Right hindlimb (tissue), 1 donor: Measurements from ENCODE around the gene TFDP1.
A peak's percentile ranks its signal among the peaks of the same experiment; 100 is the strongest.
"Not testable (repeated sequence)": the region's sequence is repeated elsewhere in the genome, so short reads cannot be mapped to it uniquely, and the experiment has no call there.

ENCODE experiments used
- DNase-seq: peaks from one replicate; pipeline ENCODE4 v3.0.0-alpha.2; 2018

TFDP1 gene

DNA sequence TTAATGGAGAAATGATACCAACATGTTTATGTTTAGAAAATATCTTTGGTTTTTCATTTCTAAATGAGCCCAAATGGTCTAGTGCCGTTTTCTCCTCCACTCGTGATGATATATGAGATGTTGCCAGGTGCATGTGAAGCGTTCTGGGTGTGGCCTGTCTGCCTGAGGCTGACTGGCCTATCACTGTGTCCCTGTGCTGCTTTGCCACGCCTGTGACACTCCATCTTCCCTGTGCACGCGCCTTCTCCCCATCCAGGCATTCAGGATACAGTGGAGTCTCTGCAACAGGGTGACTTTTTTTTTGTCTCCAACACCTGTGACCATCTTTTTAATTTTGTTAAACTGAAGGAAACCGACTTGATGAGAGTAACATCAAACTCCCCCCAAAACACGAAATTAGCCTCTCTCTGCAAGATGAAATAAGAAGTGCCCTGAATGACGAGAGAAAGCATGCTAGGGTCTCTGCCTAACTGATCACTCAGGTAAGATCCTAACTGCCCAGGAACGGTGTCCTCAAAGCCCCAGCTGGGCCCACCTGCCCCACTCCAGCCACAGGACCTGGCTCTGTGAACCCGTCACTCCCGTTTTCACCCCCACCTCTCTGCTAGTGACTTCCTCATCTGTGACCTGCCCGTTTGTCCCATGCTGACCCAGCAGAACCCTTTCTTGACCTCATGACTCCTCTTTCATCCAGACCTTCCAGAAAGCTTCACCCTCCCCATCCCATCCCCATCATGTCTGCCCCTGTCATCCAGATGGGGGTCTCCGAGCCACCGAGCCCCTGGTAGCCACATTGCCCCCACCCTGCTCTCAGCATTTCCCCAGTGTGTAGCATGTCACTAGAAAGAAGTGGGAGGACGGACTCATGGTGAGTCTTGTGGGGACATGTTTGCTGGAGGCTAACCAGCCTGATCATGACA, 33.2 kb upstream of the TFDP1 start:
- DNase-seq: no peak

DNA sequence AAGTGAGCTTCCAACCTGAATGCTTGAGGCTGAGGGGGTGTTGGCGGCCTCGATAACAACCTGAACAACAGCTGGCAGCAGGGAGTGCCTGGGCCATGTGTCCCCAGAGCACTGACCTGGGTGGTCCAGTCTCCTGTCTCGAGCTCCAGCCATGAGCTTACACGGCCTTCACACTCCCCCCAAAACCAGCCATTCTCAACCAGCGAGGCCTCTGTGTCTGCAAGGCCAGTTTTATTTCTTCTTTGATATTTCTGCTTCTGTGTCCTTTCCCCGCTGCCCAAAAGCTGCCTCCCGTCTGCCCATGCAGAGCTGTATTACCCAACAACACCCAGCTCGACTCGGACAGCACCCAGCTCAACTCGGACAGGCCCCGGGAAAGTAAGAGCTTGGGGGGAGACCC, 32.5 kb upstream of the TFDP1 start:
- no peak for DNase-seq

DNA sequence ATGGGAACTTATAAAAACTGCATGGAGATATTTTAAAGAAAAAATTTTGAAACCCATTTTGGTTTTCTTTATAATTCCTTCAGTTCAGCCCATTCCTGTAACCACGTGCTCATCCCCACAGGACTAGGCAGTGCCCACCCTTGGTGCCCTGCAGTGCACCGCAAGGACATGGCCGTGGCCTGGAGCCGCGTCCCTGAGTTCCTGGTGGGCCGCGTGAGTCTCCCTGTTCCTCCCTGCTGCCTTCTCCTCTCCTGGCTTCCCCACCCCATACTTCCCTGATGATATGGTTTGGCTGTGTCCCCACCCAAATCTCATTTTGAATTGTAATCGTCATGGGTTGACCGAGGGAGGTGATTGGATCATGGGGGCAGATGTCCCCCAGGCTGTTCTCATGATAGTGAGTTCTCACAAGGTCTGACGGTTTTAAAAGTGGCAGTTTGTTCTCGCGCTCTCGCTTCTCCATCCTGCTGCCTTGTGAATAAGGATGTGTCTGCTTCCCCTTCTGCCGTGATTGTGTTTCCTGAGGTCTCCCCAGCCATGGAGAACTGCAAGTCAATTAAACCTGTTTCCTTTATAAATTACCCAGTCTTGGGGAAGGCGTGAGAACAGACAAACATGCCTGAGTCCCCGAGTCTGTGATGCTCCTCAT, 31.6 kb upstream of the TFDP1 start:
- DNase-seq: no peak

DNA sequence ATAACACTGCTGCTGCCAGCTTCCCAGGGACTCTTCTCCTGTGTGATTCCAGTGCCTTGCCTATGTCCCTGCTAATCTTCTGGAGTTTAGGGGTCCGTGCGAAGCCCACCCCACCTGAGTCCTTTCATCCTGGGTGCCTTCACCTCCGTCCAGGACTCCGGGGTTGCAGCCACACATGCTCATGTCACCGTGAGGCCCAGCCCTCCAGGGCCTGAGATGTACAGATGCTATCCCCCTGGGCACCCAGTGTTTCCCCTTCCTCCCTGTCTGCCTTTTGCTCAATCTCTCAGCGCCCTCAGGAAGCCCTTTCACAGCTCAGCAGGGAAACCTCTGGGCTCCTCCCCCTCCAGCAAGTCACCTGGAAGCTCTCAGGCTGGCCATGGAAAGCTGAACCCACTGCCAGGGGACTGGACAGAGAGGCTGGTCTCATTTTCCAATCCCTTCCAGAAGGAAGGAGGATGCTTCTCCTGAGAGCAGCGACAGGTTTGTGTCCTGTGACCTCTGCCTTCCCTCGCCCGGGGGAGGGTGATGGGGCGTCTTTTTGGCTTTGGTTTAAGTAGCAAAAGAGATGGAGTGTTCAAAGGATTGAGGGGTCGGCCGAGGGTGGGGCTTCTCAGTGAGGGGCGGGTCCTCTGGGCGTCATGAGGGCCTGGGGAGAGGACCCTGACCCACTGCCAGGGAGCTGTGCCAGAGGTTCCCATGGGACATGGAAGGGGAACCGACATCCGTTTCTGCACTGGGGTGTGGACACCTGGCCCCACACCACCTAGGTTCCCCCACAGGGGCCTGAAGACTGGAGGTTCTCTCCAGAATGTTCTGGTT, 30.8 kb upstream of the TFDP1 start:
- DNase-seq: no peak

DNA sequence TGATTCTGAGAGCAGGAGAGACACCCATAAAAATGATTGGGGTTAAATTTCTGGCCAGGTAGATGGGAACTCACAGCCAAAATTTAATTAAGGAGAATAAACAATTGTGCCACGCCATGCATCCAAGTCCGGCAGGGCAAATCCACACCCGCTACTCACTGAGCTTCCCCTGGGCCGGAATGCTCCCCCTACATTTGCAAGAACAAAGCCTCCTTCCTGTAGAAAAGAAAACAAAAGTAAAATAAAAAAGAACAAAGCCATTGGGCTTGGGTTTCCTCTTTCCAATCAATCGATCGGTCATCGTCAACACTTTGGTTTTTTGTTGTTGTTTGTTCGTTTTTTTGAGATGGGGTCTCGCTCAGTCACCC, 30.2 kb upstream of the TFDP1 start:
- DNase-seq: no peak

DNA sequence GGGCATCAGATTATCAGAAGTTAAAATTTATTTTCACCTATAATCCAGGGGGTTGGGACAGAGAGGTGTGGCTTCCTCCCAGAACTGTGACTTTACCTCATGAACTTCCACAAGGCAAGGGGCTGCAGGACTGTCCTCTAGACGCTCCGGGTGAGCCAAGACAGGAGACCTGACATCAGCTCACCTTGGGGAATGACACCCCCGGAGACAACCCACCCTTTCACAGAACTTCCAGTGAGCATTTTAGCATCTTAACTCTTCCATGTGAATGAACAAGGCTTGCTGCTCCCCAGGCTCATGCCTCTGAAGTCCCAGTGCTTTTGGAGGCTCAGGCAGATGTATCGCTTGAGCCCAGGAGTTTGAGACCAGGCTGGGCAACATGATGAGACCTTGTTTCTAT, 29.4 kb upstream of the TFDP1 start:
- DNase-seq: no peak

DNA sequence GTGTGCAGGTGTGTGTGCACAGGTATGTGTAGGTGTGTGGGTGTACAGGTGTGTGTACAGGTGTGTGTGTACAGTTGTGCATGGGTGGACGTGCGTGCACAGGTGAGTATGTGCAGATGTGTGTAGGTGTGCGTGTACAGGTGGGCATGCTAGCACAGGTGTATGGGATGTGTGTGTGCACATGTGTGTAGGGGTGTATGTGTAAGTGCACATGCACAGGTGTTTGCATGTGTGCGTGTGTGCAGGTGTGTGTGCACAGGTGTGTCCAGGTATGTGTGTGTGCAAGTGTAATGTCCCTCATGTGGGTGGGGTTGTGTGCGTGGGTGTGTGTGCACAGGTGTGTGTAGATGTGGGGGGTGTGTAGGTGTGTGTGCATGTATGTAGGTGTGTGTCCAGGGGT, 27.5 kb upstream of the TFDP1 start:
- DNase-seq: no peak

DNA sequence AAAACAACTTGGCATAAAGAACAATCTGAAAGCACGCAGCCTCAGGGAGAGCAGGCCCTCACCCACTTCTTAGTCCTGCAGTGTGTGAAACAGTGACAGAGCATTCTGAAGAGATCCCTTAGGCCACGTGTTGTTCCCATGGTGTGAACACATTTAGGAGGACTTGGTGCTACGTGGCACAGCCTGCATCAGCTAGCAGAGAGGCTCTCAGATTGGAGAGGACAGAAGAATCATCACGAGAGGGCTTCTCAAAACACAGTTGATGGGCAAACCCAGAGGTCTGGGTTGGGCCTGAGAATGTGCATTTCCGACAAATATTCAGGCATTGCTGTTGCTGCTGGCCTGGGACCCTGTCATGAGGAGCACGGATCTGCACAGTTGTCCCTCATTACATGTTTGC, 26.1 kb upstream of the TFDP1 start:
- DNase-seq: no peak

DNA sequence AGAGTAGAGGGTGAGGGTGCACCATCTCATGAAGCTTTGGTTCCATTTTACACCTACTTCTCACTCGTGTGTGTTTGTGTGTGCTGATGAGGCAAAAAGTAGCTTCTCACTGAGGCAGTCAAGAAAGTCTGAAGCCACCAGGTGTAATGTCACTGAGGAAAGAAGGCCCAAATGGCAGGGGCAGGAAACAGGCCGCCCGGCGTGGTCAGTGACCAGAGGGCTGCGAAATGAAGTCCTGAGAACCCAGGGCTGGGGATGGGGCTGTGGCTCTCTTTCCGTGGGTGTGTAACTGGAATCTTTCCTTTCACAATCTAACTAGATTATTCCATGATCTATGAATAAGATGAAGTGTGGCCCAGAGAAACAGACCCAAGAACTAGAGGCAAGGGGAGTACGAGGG, 25.5 kb upstream of the TFDP1 start:
- DNase-seq: no peak

DNA sequence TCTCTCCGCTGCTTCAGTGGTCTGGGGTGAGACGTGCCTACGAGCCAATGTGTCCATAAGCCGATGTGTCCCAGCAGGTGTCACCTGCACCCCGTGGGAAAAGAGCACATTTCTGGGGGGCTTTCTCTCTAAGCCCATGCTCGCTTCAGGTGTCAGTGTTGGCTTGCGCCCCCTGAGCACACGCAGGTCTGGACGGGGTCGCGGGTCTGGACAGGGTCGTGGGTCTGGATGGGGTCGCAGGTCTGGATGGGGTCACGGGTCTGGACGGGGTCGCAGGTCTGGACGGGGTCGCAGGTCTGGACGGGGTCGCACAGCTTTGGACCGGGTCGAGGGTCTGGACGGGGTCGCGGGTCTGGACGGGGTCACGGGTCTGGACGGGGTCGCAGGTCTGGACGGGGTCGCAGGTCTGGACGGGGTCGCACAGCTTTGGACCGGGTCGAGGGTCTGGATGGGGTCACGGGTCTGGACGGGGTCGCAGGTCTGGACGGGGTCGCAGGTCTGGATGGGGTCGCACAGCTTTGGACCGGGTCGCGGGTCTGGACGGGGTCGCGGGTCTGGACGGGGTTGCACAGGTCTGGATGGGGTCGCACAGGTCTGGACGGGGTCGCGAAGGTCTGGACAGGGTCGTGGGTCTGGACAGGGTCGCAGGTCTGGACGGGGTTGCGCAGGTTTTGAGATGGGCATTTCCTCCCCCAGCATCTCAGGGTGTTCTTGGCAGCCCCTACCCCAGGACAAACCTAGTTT, 24.5 kb upstream of the TFDP1 start:
- no peak for DNase-seq

DNA sequence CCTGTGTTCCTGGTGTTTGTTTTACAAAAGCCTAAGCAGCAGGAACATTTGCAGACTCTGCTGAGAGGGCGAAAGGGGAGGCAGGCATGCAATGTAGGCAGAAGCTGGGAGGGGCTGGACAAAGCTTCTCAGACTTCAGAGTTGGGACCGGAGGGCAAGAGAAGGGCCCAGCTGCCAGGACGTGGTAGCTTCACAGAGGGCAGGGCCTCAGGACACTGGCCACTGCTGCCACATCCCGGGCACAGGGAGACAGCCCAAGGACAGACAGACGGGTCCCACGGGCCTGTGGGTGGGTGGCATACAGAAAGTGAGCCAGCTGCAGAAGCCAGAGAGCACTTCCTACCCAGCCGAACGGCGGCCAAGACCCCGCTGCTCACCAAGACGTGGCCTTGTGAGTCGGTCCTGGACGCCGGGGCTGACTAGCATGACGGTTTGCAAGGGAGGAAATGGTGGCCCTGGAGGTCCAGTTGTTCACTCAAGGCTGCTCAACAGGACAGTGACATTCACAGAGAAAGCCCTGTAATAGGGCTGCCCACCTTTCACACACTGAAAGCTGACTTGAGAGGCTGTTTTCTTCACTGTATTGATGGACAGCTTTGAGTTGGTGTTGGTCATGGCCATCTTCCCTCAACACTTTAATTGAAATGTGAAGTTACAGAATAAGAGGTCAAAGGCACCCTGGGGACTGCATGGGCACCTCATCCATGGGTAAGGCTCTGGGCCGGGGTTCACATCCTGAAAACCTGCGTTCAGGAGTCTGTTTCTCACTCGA, 23.7 kb upstream of the TFDP1 start:
- no peak for DNase-seq

DNA sequence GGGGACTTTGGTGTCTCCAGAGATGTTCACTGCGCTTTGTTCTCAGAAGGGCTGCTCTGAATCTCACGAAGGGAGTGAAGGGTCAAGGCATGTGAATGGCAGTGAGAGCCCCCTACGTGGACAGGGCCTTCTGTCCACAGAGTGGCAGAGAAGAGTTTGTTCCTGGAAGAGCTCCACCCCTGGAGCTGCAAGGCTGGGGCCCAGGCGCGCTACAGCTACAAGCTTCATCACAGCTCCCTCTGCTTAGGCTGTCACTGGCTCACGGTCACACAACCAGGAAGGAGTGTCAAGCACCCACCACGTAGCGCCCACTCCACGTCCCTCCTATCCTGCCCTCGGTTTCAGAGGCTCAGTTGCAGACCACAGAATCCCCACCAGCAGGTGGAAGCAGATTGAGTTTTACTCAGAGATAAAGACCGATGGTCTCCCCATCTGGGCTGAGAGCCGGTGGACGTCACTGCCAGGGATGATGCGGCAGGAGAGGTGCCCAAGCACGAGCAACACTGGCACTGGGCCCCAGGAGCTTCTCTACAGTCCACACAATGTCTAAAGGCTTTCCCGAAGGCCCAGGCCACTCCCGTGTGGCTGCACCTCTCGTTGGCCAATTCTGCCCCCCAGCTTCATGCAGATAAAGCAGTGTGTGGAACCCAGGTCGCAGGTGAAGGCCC, 23.0 kb upstream of the TFDP1 start:
- no peak for DNase-seq

DNA sequence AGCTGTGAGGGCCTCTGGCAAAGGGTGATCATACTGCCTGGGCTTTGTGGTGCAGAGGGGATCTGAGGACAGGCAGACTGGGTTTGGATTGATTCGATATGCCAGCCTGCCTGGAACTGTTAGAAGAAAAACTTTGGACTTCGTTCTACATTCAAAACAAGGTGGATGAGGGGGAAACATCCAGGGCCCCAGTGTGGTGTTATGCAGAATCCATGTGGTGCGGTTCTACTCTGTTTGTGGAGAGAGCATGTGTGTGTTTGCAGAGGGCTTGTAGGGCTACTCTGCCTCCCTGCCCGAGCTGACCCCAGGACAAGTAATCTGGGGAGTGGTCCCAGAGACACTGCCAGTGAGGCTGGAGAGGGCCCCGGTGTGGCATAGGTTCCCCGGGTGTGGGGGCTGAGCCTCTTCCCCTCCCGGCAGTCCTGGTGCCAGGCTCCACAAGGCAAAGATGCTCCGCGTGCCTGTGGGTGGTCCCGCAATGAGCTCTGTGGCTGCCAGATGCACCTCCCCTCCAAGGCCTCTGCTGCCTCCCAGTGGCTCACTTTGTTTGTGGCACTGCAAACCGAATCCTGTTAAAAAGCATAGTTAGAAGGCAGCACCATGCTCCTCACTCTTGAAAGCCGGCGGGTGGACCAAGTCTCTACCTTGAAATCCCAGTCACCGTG, 22.3 kb upstream of the TFDP1 start:
- peak; percentile 87 for DNase-seq

DNA sequence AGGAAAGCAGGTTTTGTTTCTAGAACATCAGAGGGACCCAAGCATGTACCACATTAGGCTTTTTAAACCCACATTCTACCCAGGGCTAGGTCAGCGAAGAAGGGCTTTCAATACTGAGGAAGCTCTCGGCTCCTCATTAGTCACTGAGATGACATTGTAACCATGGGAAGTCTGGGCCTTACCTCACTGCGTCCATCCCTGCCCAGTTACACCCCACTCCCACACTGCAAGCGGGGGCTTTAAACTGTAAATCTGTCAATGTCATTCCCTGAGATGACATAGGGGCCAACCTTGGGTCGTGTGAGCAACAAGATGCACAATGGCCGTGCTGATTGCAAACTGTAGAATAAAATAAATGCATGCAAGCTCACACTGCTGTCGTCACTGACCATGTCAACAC, 21.7 kb upstream of the TFDP1 start:
- no peak for DNase-seq

DNA sequence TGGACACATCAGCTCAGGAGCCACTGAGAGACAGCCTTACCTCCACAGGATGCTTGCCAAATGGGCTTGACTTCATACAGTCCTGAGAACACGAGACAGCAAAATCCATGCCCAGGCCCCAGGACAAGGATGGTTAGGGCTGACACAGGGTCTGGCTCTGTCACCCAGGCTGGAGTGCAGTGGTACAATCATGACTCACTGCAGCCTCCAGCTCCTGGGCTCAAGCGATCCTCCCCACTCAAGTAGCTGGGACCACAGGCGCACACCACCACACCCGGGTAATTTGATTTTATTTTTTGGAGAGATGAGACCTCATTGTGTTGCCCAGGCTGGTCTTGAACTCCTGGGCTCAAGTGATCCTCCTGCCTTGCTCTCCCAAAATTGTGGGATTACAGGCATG, 21.0 kb upstream of the TFDP1 start:
- not testable (repeated sequence) for DNase-seq

DNA sequence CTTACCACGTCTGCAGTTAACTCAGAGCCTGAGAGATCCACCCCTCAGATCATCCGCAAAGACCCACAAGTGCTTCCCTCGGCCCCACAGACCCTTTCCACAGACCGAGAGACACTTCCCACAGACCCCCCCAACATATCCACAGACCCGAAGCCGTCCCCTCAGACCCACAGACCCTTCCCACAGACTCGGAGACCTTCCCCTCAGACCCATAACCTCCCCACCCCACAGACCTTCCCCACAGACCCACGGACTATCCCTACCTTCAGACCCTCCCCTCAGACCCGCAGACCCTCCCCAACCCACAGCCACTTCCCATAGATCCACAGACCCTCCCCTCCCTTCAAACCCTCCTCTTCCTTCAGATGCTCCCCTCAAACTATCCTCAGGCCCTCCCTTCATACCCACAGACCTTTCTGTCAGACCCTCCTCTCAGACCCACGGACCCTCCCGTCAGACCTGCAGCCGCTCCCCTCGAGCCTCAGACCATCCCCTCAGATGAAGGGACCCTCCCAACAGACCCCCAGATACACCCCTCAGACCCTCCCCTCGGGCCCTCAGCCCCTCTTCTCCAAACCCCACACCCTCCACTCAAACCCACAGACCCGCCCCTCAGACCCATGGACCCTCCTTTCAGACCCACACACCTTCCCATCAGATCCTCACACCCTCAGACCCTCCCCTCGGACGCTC, 20.1 kb upstream of the TFDP1 start:
- no peak for DNase-seq

DNA sequence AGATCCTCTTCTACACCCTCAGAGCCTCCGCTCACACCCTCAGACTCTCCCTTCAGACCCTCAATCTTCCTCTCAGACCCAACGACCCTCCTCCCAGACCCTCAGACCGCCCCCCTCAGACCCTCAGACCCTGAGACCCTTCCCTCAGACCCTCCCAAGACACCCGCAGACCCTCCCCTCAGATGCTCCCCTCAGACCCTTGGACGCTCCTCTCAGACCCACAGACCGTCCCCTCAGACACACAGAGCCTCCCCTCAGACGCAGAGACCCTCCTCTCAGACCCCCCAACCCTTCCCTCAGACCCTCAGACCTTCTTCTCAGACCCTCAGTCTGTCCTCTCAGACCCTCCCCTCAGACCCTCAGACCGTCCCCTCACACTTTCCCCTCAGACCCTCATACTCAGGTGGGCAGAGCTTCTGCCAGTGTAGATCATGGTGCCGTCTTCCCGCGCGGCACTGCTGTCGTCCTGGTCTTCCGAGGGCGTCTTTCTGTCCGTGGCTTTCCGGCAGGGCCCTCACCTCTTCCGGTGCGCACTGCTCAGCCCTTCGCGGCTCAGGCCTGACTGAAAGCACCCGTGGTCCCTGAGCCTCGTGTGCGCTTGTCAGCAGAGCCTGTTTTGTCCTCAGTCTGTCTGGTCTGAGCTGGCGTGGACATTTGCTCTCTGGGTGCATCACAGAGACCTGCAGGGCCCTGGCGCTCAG, 18.9 kb upstream of the TFDP1 start:
- no peak for DNase-seq

DNA sequence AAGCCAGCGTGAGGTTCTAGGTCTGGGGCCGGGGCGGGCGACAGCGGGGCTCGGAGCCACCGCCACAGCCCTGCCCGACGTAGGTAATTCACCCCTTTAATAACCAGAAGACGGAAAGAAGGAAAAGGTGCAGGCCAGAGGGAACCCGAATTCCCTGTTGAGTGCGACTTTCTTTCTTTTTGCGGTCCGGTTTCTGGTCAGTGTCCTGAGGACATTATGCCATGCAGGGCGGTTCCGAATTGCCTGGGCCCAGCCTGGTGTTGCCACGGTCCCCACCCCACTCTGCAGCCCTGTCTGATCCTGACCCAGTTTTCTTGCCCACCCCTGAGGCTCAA, 18.4 kb upstream of the TFDP1 start:
- no peak for DNase-seq

DNA sequence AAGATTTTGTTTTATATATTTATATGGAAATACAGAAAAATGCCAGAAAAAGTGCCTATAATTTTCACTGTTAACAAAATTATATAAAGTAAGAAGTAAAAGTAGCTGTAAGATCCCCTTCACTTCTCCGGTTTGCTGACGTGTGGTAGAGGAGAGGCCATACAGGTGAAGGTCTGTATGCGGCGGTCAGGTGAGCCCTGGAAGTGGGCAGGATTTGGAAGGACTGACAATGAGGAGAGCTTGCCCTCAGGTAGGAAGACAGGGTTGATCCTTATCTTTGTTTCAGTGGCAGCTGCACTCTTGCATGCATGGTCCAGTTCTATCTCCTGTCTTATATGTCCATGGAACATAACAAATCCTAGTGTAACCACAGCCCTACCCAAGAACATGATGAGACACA, 16.9 kb upstream of the TFDP1 start:
- DNase-seq: no peak

DNA sequence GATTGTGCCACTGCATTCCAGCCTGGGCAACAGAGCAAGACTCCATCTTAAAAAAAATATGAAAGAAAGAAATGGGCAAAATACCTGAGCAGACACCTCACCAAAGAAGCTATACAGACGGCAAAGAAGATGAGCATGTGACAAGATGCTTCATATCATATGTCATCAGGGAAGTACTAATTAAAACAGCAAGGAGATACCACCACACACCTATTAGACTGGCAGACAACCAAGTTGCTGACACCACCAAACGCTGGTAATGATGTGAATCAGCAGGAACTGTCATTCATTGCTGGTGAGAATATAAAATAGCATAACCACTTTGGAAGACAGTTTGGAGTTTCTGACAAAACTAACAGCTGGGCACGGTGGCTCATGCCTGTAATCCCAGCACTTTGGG, 11.5 kb upstream of the TFDP1 start:
- DNase-seq: no peak
